Neutrophil (primary cell): Measurements from ENCODE around the gene PVALB.

Experiments
- H3K27ac ChIP-seq: fragments of 200-600 bp; sonication (generic); 2 replicates; pipeline ENCODE4 v1.5.1; 2016; ENCODE audit warnings: mild to moderate bottlenecking, moderate library complexity
- H3K27me3 ChIP-seq: fragments of 200-600 bp; sonication (generic); 2 replicates; pipeline ENCODE4 v1.6.0; 2016; ENCODE audit warnings: mild to moderate bottlenecking
- H3K36me3 ChIP-seq: fragments of 200-600 bp; sonication (generic); 2 replicates; pipeline ENCODE4 v1.5.1; 2017
- H3K4me1 ChIP-seq, 2 experiments: fragments of 200-600 bp in 1 of 2; sonication (generic) in 1 of 2; 1 replicate in 1 of 2; 2 replicates in 1 of 2; pipeline versions ENCODE4 v1.5.1 to v1.6.1; 2013 to 2016; ENCODE audit warnings: low read depth in 1 of 2, low read length in 1 of 2, mild to moderate bottlenecking in 1 of 2, moderate library complexity in 1 of 2; ENCODE audit not compliant: control insufficient read depth in 1 of 2, insufficient read depth in 1 of 2
- H3K4me3 ChIP-seq, 2 experiments: fragments of 200-600 bp in 1 of 2; sonication (generic) in 1 of 2; 1 replicate in 1 of 2; 2 replicates in 1 of 2; pipeline ENCODE4 v1.5.1; 2013 to 2016; ENCODE audit warnings: low read depth in 1 of 2, low read length in 1 of 2, mild to moderate bottlenecking in 1 of 2, moderate library complexity in 1 of 2
- H3K9me3 ChIP-seq: fragments of 200-600 bp; sonication (generic); 2 replicates; pipeline ENCODE4 v1.5.1; 2016
- TF ChIP-seq, protein P1 (sequence below): fragments of 200-600 bp; sonication (generic); IDR thresholded peaks from 2 replicates; pipeline ENCODE4 v1.5.1; 2016; ENCODE audit warnings: antibody characterized with exemption

The PVALB gene

DNA sequence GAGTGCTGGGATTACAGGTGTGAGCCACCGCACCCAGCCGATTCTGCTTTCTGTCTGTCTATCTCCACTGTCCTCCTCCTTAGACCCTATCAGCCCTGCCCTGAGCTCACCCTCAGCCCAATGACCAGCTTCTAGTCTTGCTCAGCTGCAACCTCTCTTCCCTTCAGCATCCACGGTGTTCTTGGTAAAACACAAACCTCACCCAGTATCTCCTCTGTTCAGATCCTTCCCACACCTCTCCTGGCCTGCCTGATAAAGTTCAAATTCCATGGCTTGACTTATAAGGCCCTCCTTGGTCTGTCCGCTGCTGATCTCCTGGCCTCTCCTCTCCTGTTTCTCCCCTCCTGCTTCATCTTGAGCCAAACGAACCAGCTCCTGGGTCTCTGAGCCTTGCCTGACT, 29.4 kb upstream of the PVALB start:
- TF ChIP-seq, protein P1, sequence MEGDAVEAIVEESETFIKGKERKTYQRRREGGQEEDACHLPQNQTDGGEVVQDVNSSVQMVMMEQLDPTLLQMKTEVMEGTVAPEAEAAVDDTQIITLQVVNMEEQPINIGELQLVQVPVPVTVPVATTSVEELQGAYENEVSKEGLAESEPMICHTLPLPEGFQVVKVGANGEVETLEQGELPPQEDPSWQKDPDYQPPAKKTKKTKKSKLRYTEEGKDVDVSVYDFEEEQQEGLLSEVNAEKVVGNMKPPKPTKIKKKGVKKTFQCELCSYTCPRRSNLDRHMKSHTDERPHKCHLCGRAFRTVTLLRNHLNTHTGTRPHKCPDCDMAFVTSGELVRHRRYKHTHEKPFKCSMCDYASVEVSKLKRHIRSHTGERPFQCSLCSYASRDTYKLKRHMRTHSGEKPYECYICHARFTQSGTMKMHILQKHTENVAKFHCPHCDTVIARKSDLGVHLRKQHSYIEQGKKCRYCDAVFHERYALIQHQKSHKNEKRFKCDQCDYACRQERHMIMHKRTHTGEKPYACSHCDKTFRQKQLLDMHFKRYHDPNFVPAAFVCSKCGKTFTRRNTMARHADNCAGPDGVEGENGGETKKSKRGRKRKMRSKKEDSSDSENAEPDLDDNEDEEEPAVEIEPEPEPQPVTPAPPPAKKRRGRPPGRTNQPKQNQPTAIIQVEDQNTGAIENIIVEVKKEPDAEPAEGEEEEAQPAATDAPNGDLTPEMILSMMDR: no peak
- H3K4me1 ChIP-seq: no peaks in the 10 kb centered on the region
- H3K27ac ChIP-seq: no peak overlapping the region
- no peaks in the 10 kb centered on the region for H3K36me3 ChIP-seq
- H3K9me3 ChIP-seq: no peaks in the 10 kb centered on the region
- H3K4me3 ChIP-seq: no peak overlapping the region
- peaks cover 58% of the 10 kb centered on the region for H3K27me3 ChIP-seq

DNA sequence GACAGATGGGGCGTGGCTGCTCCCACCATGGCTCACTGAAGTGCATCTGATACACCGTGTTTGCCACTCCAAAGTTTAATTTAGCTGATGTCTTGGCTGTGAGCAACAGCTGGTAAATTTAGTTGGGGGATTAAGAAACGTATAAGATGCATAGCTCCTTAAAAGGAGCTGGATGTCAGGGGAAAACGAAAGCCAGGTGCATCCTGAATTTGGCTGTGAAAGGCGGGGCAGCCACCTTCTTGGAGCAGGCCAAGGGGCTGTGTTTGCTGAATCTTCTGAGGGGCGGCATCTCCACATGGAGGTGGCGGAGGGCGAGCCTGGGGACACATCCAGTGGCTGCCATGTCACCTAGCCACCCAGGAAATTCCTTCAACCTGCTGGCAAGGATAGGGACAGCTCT, 23.3 kb upstream of the PVALB start:
- Histone ChIP-seq H3K36me3 (no peaks in the 10 kb centered on the region), H3K27me3 (peaks cover 32% of the 10 kb centered on the region), H3K27ac (no peak overlapping the region), H3K4me3 (no peak overlapping the region), H3K4me1 (peaks cover 0 to 9% of the 10 kb centered on the region in 2 experiments), H3K9me3 (no peaks in the 10 kb centered on the region)
- TF ChIP-seq, protein P1: no peak

DNA sequence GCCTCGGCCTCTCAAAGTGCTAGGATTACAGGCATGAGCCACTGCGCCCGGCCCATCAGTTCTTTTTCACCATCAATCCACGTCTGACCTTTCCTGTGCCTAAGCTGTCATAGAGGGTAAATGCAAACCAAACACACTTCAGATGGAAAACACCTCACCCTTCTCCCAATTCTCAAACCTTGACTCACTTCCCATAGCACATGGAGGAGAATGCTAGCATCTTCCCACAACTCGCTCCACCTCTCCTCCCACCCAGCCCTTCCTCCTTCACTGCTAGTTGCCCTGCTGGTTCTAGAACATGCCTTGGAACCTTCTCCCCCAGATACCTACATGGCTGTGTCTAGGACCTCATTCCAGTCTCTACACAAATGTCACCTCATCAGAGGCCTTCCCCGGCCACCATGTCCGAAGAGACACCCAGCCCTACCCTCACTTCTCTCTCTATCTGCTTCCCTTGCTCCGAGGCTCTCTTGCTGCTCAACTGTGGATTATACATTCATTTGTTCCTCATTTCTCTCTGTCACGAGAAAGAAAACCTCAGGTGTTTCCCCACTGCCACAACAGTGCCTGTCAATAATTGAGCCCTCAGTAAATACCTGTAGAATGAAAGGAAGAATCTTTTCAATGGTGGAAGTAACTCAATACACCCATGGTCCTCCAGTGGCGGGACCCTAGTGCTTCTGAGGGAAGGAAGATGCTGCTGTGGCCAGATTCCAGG, 22.7 kb upstream of the PVALB start:
- Histone ChIP-seq H3K4me3 (no peak overlapping the region), H3K4me1 (peaks cover 0 to 9% of the 10 kb centered on the region in 2 experiments), H3K27ac (no peak overlapping the region), H3K36me3 (no peaks in the 10 kb centered on the region), H3K9me3 (no peaks in the 10 kb centered on the region), H3K27me3 (peaks cover 27% of the 10 kb centered on the region)
- TF ChIP-seq, protein P1: no peak

DNA sequence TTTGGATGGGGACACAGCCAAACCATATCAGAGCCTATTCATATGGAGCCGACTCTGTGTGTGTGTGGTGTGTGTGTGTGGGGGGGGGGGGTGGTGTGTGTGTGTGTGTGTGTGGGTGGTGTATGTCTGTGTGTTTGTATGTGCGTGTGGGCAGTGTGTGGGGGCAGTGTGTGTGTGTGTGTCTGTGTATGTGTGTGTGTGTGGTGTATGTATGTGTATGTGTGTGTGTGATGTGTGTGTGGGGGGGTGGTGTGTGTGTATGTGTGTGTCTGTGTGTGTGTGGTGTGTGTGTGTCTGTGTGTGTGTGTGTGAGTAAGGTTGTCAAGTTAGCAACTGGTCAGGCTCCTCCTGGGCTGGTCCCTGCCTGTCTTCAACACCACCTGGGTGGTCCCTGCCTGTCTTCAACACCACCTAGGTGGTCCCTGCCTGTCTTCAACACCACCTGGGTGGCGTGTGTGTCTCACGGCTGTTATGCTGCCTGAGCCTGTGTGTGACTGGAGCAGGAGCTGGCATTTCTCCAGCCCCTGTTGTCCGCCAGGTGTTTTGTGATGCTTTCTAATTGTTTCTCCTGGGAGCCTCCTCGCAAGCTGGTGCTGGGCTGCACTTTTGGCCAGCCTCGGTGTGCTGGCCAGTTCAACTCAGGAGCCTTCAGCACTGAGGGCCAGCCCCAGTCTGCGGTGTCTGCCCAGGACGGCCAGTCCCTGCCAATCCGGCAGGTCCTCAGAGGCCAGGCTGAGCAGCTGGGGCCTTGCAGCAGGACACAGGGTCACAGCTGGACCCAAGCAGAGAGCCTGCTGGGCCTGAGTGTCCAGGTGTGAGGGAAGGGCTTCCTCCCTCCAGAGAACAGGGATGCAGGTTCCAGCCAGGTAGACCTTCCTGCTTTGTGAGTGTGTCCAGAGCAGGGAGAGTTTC, 21.5 kb upstream of the PVALB start:
- TF ChIP-seq, protein P1: no peak
- peaks cover 2 to 15% of the 10 kb centered on the region in 2 experiments for H3K4me1 ChIP-seq

DNA sequence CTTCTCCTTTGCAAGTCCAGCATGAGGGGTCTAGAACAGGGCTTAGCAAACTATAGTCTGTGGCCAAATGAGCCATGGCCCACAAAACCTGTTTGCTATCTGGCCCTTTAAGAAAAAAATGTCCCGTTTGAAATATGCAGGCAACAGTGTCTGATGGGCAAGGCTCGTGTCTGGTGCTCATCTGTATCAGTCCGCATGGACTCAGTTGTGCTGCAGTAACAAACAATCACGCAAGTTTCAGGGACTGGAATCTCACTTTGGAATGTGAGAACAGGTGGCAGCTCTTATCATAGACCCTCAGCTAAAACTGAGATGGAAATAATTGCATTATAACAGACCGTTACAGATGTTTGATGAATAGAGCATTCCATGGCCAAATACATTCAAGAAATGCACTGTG, 19.1 kb upstream of the PVALB start:
- peaks cover 27 to 40% of the 10 kb centered on the region in 2 experiments for H3K4me1 ChIP-seq
- no peaks in the 10 kb centered on the region for H3K27me3 ChIP-seq
- no peaks in the 10 kb centered on the region for H3K36me3 ChIP-seq
- no peak overlapping the region for H3K27ac ChIP-seq
- TF ChIP-seq, protein P1: no peak
- no peaks in the 10 kb centered on the region for H3K9me3 ChIP-seq
- H3K4me3 ChIP-seq: no peak overlapping the region

More for the DNA sequence above, 21.5 kb upstream of the PVALB start:
- Histone ChIP-seq H3K4me3 (no peak overlapping the region), H3K9me3 (no peaks in the 10 kb centered on the region), H3K27ac (no peak overlapping the region), H3K27me3 (peaks cover 17% of the 10 kb centered on the region), H3K36me3 (no peaks in the 10 kb centered on the region)
